Measurements from ENCODE around the gene GID8. TPM values are rescaled to one million over a fixed set of nuclear protein-coding genes. Genes with fewer than 3 reads are reported as not detected.

GID8 gene
- total and polyA plus RNA-seq, 9 of the 15 experiments (the other 6 are each of a cell fraction or from before 2014, with no cell fraction given) = 7.5 to 31.6 (median 22.2) TPM

DNA sequence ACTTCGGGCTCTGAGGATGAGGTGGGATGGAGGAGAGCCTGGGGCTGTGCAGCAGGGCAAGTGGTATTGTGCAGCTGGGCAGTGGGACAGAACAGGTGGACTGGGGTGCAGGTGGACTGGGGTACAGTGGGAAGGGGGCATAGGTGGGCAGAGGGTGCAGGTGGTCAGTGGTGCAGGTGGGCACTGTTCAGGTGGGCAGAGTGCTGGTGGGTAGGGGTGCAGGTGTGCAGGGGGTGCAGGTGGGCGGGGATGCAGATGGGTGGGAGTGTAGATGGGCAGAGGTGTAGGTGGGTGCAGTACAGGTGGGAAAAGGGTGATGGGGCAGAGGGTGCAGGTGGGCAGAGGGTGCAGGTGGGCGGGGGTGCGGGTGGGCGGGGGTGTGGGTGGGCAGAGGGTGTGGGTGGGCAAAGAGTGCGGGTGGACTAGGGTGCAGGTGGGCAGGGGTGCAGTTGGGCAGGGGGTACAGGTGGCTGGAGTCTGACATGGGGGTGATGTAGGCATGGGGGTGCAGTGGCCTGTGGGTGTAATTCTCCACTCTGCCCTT lies 48.4 kb downstream of the GID8 start:
- in situ Hi-C loops (cut with MboI) = no loop called here
- FAIRE-seq (no peak), ATAC-seq (no peak), DNase-seq (ENCODE audit: extremely low read depth in 1 of 4, low spot score in 3 of 4) (no peak)
- Histone ChIP-seq H3K27ac (ENCODE audit: extremely low read depth, low read depth, low read length) (no peak overlapping the region), H3K4me2 (ENCODE audit: insufficient read depth, low read length) (no peak overlapping the region), H3K36me3 (ENCODE audit: control insufficient read depth, insufficient read depth, low read length) (no peaks in the 10 kb centered on the region), H3K27me3 (ENCODE audit: control insufficient read depth in 2 of 2, insufficient read depth in 2 of 2, low read length in 2 of 2) (peaks cover 52 to 82% of the 10 kb centered on the region in 2 experiments), H4K20me1 (replicated peaks; ENCODE audit: control insufficient read depth, insufficient read depth, low read length) (peaks cover 7% of the 10 kb centered on the region; the same call in 1 of the 2 replicates), H3K4me1 (replicated peaks in 1 of 2; ENCODE audit: control insufficient read depth in 2 of 2, insufficient read depth in 2 of 2, low read length in 2 of 2) (peaks cover 0 to 9% of the 10 kb centered on the region in 2 experiments; a peak in 1 of 5 replicates), H3K79me2 (ENCODE audit: control insufficient read depth, insufficient read depth, low read length) (no peaks in the 10 kb centered on the region), H2AFZ (ENCODE audit: low read depth, low read length) (no peak overlapping the region), H3K4me3 (no peak overlapping the region), H3K9me3 (replicated peaks; ENCODE audit: control insufficient read depth, insufficient read depth, low read depth, low read length) (no peaks in the 10 kb centered on the region), H3K9me1 (ENCODE audit: control insufficient read depth, insufficient read depth, low read length) (no peaks in the 10 kb centered on the region), H3K9ac (ENCODE audit: insufficient read depth in 1 of 2, low read depth in 2 of 2, low read length in 2 of 2) (no peak overlapping the region)
- ChIA-PET CTCF (ENCODE audit: low intra/inter-chr PET ratio) (no interaction called here), POLR2A (no interaction called here)
- TF ChIP-seq ZNF282 (CRISPR knock-in tag; IDR thresholded peaks at IDR 0.05) (no peak), ZNF655 (CRISPR knock-in tag; IDR thresholded peaks at IDR 0.05) (no peak), POLR2B (IDR thresholded peaks at IDR 0.05; ENCODE audit: low read depth, partially characterized antibody) (no peak), CAMTA2 (CRISPR knock-in tag; conservative IDR thresholded peaks at IDR 0.05) (no peak), ELF4 (CRISPR knock-in tag; IDR thresholded peaks at IDR 0.05) (no peak), ZNF584 (CRISPR knock-in tag; IDR thresholded peaks at IDR 0.05; ENCODE audit: low read depth) (no peak), NCOA2 (IDR thresholded peaks at IDR 0.05; ENCODE audit: partially characterized antibody in 2 of 2) (no peak), GATAD2A (IDR thresholded peaks at IDR 0.05) (no peak), ZNF445 (CRISPR knock-in tag; IDR thresholded peaks at IDR 0.05; ENCODE audit: low read depth) (no peak), ZNF507 (tag; conservative IDR thresholded peaks at IDR 0.05) (no peak)
- TF ChIP-seq, protein P1, sequence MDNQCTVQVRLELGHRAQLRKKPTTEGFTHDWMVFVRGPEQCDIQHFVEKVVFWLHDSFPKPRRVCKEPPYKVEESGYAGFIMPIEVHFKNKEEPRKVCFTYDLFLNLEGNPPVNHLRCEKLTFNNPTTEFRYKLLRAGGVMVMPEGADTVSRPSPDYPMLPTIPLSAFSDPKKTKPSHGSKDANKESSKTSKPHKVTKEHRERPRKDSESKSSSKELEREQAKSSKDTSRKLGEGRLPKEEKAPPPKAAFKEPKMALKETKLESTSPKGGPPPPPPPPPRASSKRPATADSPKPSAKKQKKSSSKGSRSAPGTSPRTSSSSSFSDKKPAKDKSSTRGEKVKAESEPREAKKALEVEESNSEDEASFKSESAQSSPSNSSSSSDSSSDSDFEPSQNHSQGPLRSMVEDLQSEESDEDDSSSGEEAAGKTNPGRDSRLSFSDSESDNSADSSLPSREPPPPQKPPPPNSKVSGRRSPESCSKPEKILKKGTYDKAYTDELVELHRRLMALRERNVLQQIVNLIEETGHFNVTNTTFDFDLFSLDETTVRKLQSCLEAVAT (IDR thresholded peaks at IDR 0.05) = no peak
- 6% methylated on average over 5 of the region's 6 CpGs for WGBS (ENCODE audit: insufficient coverage, low coverage, missing lambda C conversion rate)
- no TSS peak for BruUV-seq (replicated peaks)
- intact Hi-C loops (cut with micrococcal nuclease) = no loop called here
